GM23338 (cell line): ENCODE data around the gene RASSF7. TPM values are rescaled to one million over a fixed set of nuclear protein-coding genes. Genes with fewer than 3 reads are reported as not detected.

Source experiments
- ATAC-seq: fragments of 200-7000 bp; cut with Tn5 transposase; 3 replicates; pipeline ENCODE4 v1.9.1; 2020
- DNase-seq: peaks from one replicate; pipeline ENCODE4 v3.0.0-alpha.2; 2015; ENCODE audit warnings: low spot score
- H2AFZ ChIP-seq: fragments of 200-600 bp; sonication (generic); 2 replicates; pipeline ENCODE4 v1.8.0; 2016; ENCODE audit warnings: antibody characterized with exemption, mild to moderate bottlenecking, moderate library complexity
- H3F3A ChIP-seq: fragments of 200-600 bp; sonication (generic); replicated peaks from 2 replicates; pipeline ENCODE4 v1.8.0; 2017; ENCODE audit warnings: antibody characterized with exemption, mixed run types, low read depth
- H3K27ac ChIP-seq: fragments of 200-600 bp; sonication (generic); 2 replicates; pipeline ENCODE4 v1.6.1; 2016; ENCODE audit warnings: low read depth
- H3K27me3 ChIP-seq: fragments of 200-600 bp; sonication (generic); 2 replicates; pipeline ENCODE4 v1.8.0; 2016; ENCODE audit warnings: mild to moderate bottlenecking, mixed run types, moderate library complexity; ENCODE audit not compliant: insufficient read depth
- H3K36me3 ChIP-seq: fragments of 200-600 bp; sonication (generic); 2 replicates; pipeline ENCODE4 v1.8.0; 2016; ENCODE audit warnings: mild to moderate bottlenecking; ENCODE audit not compliant: insufficient read depth
- H3K4me1 ChIP-seq: fragments of 200-600 bp; sonication (generic); 2 replicates; pipeline ENCODE4 v1.8.0; 2016; ENCODE audit warnings: mild to moderate bottlenecking, moderate library complexity; ENCODE audit not compliant: insufficient read depth
- H3K4me2 ChIP-seq: fragments of 200-600 bp; sonication (generic); 2 replicates; pipeline ENCODE4 v1.7.1; 2017; ENCODE audit warnings: mixed run types
- H3K4me3 ChIP-seq: fragments of 200-600 bp; sonication (generic); 2 replicates; pipeline ENCODE4 v1.6.1; 2016; ENCODE audit warnings: mixed run types
- H3K79me2 ChIP-seq: fragments of 200-600 bp; sonication (generic); replicated peaks from 2 replicates; pipeline ENCODE4 v1.8.0; 2017; ENCODE audit warnings: mild to moderate bottlenecking; ENCODE audit not compliant: insufficient read depth
- H3K9me2 ChIP-seq: fragments of 200-600 bp; sonication (generic); 2 replicates; pipeline ENCODE4 v1.8.0; 2017; ENCODE audit not compliant: insufficient read depth
- H4K20me1 ChIP-seq: fragments of 200-600 bp; sonication (generic); replicated peaks from 2 replicates; pipeline ENCODE4 v1.8.0; 2017; ENCODE audit warnings: mild to moderate bottlenecking; ENCODE audit not compliant: insufficient read depth
- H3K27ac Mint-ChIP-seq: 2 replicates; pipeline ENCODE4 v1.8.0; 2020; ENCODE audit warnings: inconsistent platforms, mild to moderate bottlenecking, moderate library complexity, mixed read lengths
- H3K27me3 Mint-ChIP-seq: 3 replicates; pipeline ENCODE4 v1.8.0; 2022; ENCODE audit warnings: low read depth, mild to moderate bottlenecking, moderate library complexity, mixed read lengths, inconsistent platforms; ENCODE audit not compliant: insufficient read depth, poor library complexity
- H3K36me3 Mint-ChIP-seq: 3 replicates; pipeline ENCODE4 v1.8.0; 2021; ENCODE audit warnings: low read depth, mild to moderate bottlenecking, inconsistent platforms, moderate library complexity, mixed read lengths
- H3K4me1 Mint-ChIP-seq: 3 replicates; pipeline ENCODE4 v1.8.0; 2020; ENCODE audit warnings: mild to moderate bottlenecking, inconsistent platforms, mixed read lengths
- H3K4me3 Mint-ChIP-seq: 3 replicates; pipeline ENCODE4 v1.8.0; 2021; ENCODE audit warnings: moderate library complexity, mild to moderate bottlenecking, inconsistent platforms, mixed read lengths
- H3K9me3 Mint-ChIP-seq: 3 replicates; pipeline ENCODE4 v1.8.0; 2020; ENCODE audit warnings: moderate library complexity, mild to moderate bottlenecking, inconsistent platforms, mixed read lengths
- CTCF ChIP-seq, 2 experiments: fragments of 200-600 bp in 1 of 2; sonication (generic) in 1 of 2; conservative IDR thresholded peaks; 2 replicates each; pipeline versions ENCODE4 v1.5.1 to v1.6.1; 2016 to 2017; ENCODE audit warnings: antibody characterized with exemption in 2 of 2, low read depth in 2 of 2, mild to moderate bottlenecking in 2 of 2, moderate library complexity in 1 of 2
- EZH2 ChIP-seq: fragments of 200-600 bp; sonication (generic); IDR thresholded peaks from one replicate; pipeline ENCODE4 v1.8.0; 2017; ENCODE audit warnings: antibody characterized with exemption, mild to moderate bottlenecking, low read depth; ENCODE audit not compliant: unreplicated experiment
- EZH2phosphoT487 ChIP-seq: fragments of 200-600 bp; sonication (generic); IDR thresholded peaks from one replicate; pipeline ENCODE4 v1.8.1; 2018; ENCODE audit warnings: antibody characterized with exemption; ENCODE audit not compliant: unreplicated experiment
- JUNB ChIP-seq: IDR thresholded peaks from one replicate; pipeline ENCODE4 v1.6.1; 2016; ENCODE audit warnings: antibody characterized with exemption; ENCODE audit not compliant: unreplicated experiment
- NANOG ChIP-seq: IDR thresholded peaks from 2 replicates; pipeline ENCODE4 v1.6.1; 2016; ENCODE audit warnings: antibody characterized with exemption, borderline replicate concordance
- POLR2AphosphoS5 ChIP-seq: IDR thresholded peaks from 2 replicates; pipeline ENCODE4 v1.6.1; 2016; ENCODE audit warnings: antibody characterized with exemption, low read depth
- REST ChIP-seq: IDR thresholded peaks from one replicate; pipeline ENCODE4 v1.6.1; 2018; ENCODE audit warnings: antibody characterized with exemption; ENCODE audit not compliant: unreplicated experiment
- STAT1 ChIP-seq: IDR thresholded peaks from one replicate; pipeline ENCODE4 v1.6.1; 2016; ENCODE audit warnings: antibody characterized with exemption; ENCODE audit not compliant: unreplicated experiment
- ZNF114 ChIP-seq: fragments of 250-450 bp; sonication (Bioruptor Pico); IDR thresholded peaks from 2 replicates; pipeline ENCODE4 v1.5.0; 2020; ENCODE audit warnings: mild to moderate bottlenecking, moderate library complexity
- ZNF331 ChIP-seq: fragments of 250-450 bp; sonication (Bioruptor Pico); IDR thresholded peaks from 2 replicates; pipeline ENCODE4 v1.5.0; 2020; ENCODE audit warnings: low read depth, mild to moderate bottlenecking, moderate library complexity
- polyA plus RNA-seq: library from polyadenylated mRNA; unstranded; fragments of >200 nt; fragmentation: Nextera tagmentation; extraction: Ambion mirVana; gene quantifications from 2 replicates; pipeline ENCODE4 v1.2.1, GENCODE V29; 2016
- total RNA-seq: library from RNA; depleted of rRNA; stranded (reverse); fragments of >200 nt; shearing (Covaris generic); gene quantifications from 2 replicates; pipeline ENCODE4 v1.2.3, GENCODE V29; 2014
- TF ChIP-seq, protein P1 (sequence below): IDR thresholded peaks from 2 replicates; pipeline ENCODE4 v1.6.1; 2016; ENCODE audit warnings: antibody characterized with exemption

RASSF7 gene
- total and polyA plus RNA-seq, 2 experiments from 2014 or later = 39.6 to 64.8 TPM

- H3K27me3 ChIP-seq = peaks cover 28% of the 10 kb centered on the region
- Mint-ChIP-seq H3K9me3 (peaks cover 2% of the 10 kb centered on the region; the same call in 1 of the 3 replicates), H3K4me3 (0 out of 3 replicates have a peak overlapping the region, but pooled peaks have one; percentile 23)
These were observed 1.6 kb upstream of the RASSF7 start for GRCh38 chr11:559020-559620.

GRCh38 chr11:559712-560304, 962 bp upstream of the RASSF7 start:
- peaks cover 2% of the 10 kb centered on the region; the same call in 1 of the 3 replicates for H3K9me3 Mint-ChIP-seq
- H3K4me1 ChIP-seq = peaks cover 10% of the 10 kb centered on the region
- DNase-seq = peak; percentile 73
- H3K27ac Mint-ChIP-seq = peak overlapping the region; percentile 59; the same call in 1 of the 2 replicates
- peaks cover 12% of the 10 kb centered on the region for H4K20me1 ChIP-seq
- H3K27ac ChIP-seq = no peak overlapping the region
- H3K4me1 Mint-ChIP-seq = peaks cover 11% of the 10 kb centered on the region
- peak overlapping the region; percentile 86 for H3K4me3 Mint-ChIP-seq
- H3F3A ChIP-seq = peaks cover 5% of the 10 kb centered on the region; the same call in 1 of the 2 replicates
- H3K36me3 ChIP-seq = no peaks in the 10 kb centered on the region
- H3K79me2 ChIP-seq = 0 out of 2 replicates have a peak, but pooled peaks cover 7% of the 10 kb centered on the region
- H3K27me3 Mint-ChIP-seq = peaks cover 32% of the 10 kb centered on the region
- H3K27me3 ChIP-seq = peaks cover 28% of the 10 kb centered on the region
- no peak overlapping the region; the same call in 1 of the 2 replicates for H2AFZ ChIP-seq
- H3K9me2 ChIP-seq = no peaks in the 10 kb centered on the region
- peak; percentile 5 for ATAC-seq
- peak overlapping the region; percentile 64 for H3K4me3 ChIP-seq
- H3K36me3 Mint-ChIP-seq = no peaks in the 10 kb centered on the region; the same call in 2 of the 3 replicates
- peak overlapping the region; percentile 91 for H3K4me2 ChIP-seq
- TF ChIP-seq, protein P1, sequence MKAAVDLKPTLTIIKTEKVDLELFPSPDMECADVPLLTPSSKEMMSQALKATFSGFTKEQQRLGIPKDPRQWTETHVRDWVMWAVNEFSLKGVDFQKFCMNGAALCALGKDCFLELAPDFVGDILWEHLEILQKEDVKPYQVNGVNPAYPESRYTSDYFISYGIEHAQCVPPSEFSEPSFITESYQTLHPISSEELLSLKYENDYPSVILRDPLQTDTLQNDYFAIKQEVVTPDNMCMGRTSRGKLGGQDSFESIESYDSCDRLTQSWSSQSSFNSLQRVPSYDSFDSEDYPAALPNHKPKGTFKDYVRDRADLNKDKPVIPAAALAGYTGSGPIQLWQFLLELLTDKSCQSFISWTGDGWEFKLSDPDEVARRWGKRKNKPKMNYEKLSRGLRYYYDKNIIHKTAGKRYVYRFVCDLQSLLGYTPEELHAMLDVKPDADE = no peak
- no peak for TF ChIP-seq JUNB
- TF ChIP-seq POLR2AphosphoS5 = no peak
- no peak for TF ChIP-seq NANOG
- no peak for TF ChIP-seq REST
- no peak for TF ChIP-seq CTCF (conservative IDR thresholded peaks at IDR 0.05; ENCODE audit: low read depth in 2 of 2)
- no peak for TF ChIP-seq STAT1
- TF ChIP-seq ZNF114 (CRISPR knock-in tag) = no peak
- TF ChIP-seq EZH2 = no peak
- TF ChIP-seq ZNF331 (CRISPR knock-in tag) = no peak
- no peak for TF ChIP-seq EZH2phosphoT487

More at GRCh38 chr11:559020-559620, 1.6 kb upstream of the RASSF7 start:
- Mint-ChIP-seq H3K27ac (no peak overlapping the region), H3K36me3 (no peaks in the 10 kb centered on the region; the same call in 2 of the 3 replicates), H3K27me3 (peaks cover 32% of the 10 kb centered on the region), H3K4me1 (peaks cover 11% of the 10 kb centered on the region)
- TF ChIP-seq CTCF (conservative IDR thresholded peaks at IDR 0.05; ENCODE audit: low read depth in 2 of 2) (peak; percentile 16 to 30; a peak in 1 of 4 replicates), ZNF331 (CRISPR knock-in tag) (no peak)
- 0 out of 2 replicates have a peak, but pooled peaks cover 7% of the 10 kb centered on the region for H3K79me2 ChIP-seq
- H2AFZ ChIP-seq = no peak overlapping the region
- no peak overlapping the region for H3K4me2 ChIP-seq
- H3K4me1 ChIP-seq = peaks cover 10% of the 10 kb centered on the region
- ATAC-seq (no peak), DNase-seq (peak; percentile 51)
- H3K9me2 ChIP-seq = no peaks in the 10 kb centered on the region
- H3K4me3 ChIP-seq = no peak overlapping the region
- no peaks in the 10 kb centered on the region for H3K36me3 ChIP-seq
- peaks cover 10% of the 10 kb centered on the region; the same call in 1 of the 2 replicates for H3F3A ChIP-seq
- no peak overlapping the region for H3K27ac ChIP-seq
- peaks cover 12% of the 10 kb centered on the region for H4K20me1 ChIP-seq
